ENCODE results near the gene SETD5.

DNA sequence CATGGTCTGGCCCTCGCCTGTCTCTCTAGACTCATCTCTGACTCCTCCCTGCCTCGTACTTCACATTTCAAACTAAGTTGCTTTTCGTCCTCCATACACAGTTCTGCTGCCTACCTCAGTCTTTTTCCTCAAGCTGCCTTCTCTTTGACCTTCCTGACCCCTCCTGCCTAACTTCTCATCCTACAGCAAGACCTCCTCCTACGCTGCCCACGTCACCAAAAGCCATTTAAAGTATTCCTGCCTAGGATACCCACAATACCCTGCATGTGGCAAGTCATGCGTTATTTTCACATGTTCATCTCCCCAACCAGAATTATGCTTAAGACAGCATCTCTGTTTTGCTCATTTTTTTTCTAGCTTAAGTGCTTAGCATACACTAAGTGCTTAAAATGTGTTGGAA lies 99.5 kb downstream of the SETD5 start:
- TF ChIP-seq CTCF (conservative IDR thresholded peaks at IDR 0.05; ENCODE audit: low read depth in 2 of 2), result no peak
- TF ChIP-seq, protein P1, sequence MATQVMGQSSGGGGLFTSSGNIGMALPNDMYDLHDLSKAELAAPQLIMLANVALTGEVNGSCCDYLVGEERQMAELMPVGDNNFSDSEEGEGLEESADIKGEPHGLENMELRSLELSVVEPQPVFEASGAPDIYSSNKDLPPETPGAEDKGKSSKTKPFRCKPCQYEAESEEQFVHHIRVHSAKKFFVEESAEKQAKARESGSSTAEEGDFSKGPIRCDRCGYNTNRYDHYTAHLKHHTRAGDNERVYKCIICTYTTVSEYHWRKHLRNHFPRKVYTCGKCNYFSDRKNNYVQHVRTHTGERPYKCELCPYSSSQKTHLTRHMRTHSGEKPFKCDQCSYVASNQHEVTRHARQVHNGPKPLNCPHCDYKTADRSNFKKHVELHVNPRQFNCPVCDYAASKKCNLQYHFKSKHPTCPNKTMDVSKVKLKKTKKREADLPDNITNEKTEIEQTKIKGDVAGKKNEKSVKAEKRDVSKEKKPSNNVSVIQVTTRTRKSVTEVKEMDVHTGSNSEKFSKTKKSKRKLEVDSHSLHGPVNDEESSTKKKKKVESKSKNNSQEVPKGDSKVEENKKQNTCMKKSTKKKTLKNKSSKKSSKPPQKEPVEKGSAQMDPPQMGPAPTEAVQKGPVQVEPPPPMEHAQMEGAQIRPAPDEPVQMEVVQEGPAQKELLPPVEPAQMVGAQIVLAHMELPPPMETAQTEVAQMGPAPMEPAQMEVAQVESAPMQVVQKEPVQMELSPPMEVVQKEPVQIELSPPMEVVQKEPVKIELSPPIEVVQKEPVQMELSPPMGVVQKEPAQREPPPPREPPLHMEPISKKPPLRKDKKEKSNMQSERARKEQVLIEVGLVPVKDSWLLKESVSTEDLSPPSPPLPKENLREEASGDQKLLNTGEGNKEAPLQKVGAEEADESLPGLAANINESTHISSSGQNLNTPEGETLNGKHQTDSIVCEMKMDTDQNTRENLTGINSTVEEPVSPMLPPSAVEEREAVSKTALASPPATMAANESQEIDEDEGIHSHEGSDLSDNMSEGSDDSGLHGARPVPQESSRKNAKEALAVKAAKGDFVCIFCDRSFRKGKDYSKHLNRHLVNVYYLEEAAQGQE (IDR thresholded peaks at IDR 0.05; ENCODE audit: unreplicated experiment), result no peak
- TF ChIP-seq POLR2AphosphoS5 (IDR thresholded peaks at IDR 0.05; ENCODE audit: low read depth), result no peak

Measured in GM23338 (cell line).